Liver (tissue), 9 donors: Measurements from ENCODE around the gene RIC1. TPM values are rescaled to one million over a fixed set of nuclear protein-coding genes. Genes with fewer than 3 reads are reported as not detected.

Experiments
- DNase-seq: peaks from one replicate; pipeline ENCODE4 v3.0.0-alpha.2; 2017; ENCODE audit warnings: low spot score
- H3K27ac ChIP-seq, 2 donors: one replicate each; pipeline ENCODE4 v1.7.0; 2013; ENCODE audit warnings: inconsistent platforms in 2 of 2, low read length in 2 of 2, control low read depth in 1 of 2, low read depth in 1 of 2, mild to moderate bottlenecking in 1 of 2
- H3K27me3 ChIP-seq, 4 donors: one replicate each; pipeline versions ENCODE4 v1.6.1 to v1.7.0; 2013; ENCODE audit warnings: low read length in 3 of 4, inconsistent platforms in 1 of 4, mild to moderate bottlenecking in 1 of 4, moderate library complexity in 1 of 4; ENCODE audit not compliant: control insufficient read depth in 4 of 4, insufficient read depth in 4 of 4
- H3K36me3 ChIP-seq, 4 donors: one replicate each; pipeline versions ENCODE4 v1.6.1 to v1.7.0; 2013; ENCODE audit warnings: low read length in 3 of 4, mild to moderate bottlenecking in 3 of 4, low read depth in 1 of 4, moderate library complexity in 1 of 4; ENCODE audit not compliant: control insufficient read depth in 4 of 4, insufficient read depth in 3 of 4
- H3K4me1 ChIP-seq, 4 donors: one replicate each; pipeline versions ENCODE4 v1.6.1 to v1.7.0; 2013; ENCODE audit warnings: low read length in 3 of 4, mild to moderate bottlenecking in 3 of 4, moderate library complexity in 1 of 4; ENCODE audit not compliant: control insufficient read depth in 4 of 4, insufficient read depth in 4 of 4
- H3K4me3 ChIP-seq, 3 donors: one replicate each; pipeline versions ENCODE4 v1.6.1 to v1.7.0; 2013; ENCODE audit warnings: low read length in 3 of 3, control low read depth in 1 of 3, low read depth in 1 of 3, mild to moderate bottlenecking in 1 of 3
- H3K9ac ChIP-seq, 2 donors: one replicate each; pipeline ENCODE4 v1.7.0; 2013; ENCODE audit warnings: low read length in 2 of 2, mild to moderate bottlenecking in 2 of 2, moderate library complexity in 2 of 2, control low read depth in 1 of 2, low read depth in 1 of 2
- H3K9me3 ChIP-seq, 4 donors: one replicate each; pipeline versions ENCODE4 v1.6.1 to v1.7.0; 2013; ENCODE audit warnings: low read length in 3 of 4; ENCODE audit not compliant: control insufficient read depth in 4 of 4
- EGR1 ChIP-seq, 2 donors: IDR thresholded peaks; 2 replicates each; pipeline ENCODE4 v1.6.1; 2016 to 2018; ENCODE audit warnings: antibody characterized with exemption in 2 of 2, low read depth in 2 of 2
- HNF4A ChIP-seq, 2 donors: conservative IDR thresholded peaks; 2 replicates each; pipeline ENCODE4 v1.6.1; 2016; ENCODE audit warnings: antibody characterized with exemption in 2 of 2, mild to moderate bottlenecking in 2 of 2
- HNF4G ChIP-seq: IDR thresholded peaks from 2 replicates; pipeline ENCODE4 v1.6.1; 2016; ENCODE audit warnings: antibody characterized with exemption
- JUND ChIP-seq, 2 donors: IDR thresholded peaks; 2 replicates each; pipeline ENCODE4 v1.6.1; 2016; ENCODE audit warnings: antibody characterized with exemption in 2 of 2
- NR2F2 ChIP-seq: IDR thresholded peaks from 2 replicates; pipeline ENCODE4 v1.6.1; 2016; ENCODE audit warnings: antibody characterized with exemption
- RAD21 ChIP-seq, 2 donors: IDR thresholded peaks; 2 replicates each; pipeline ENCODE4 v1.6.1; 2016; ENCODE audit warnings: antibody characterized with exemption in 2 of 2, mild to moderate bottlenecking in 2 of 2
- RXRA ChIP-seq, 2 donors: IDR thresholded peaks; 2 replicates each; pipeline ENCODE4 v1.6.1; 2017 to 2018; ENCODE audit warnings: antibody characterized with exemption in 2 of 2, mild to moderate bottlenecking in 1 of 2
- SP1 ChIP-seq: IDR thresholded peaks from 2 replicates; pipeline ENCODE4 v1.6.1; 2018; ENCODE audit warnings: antibody characterized with exemption, mild to moderate bottlenecking
- TAF1 ChIP-seq: conservative IDR thresholded peaks from 2 replicates; pipeline ENCODE4 v1.6.1; 2016; ENCODE audit warnings: antibody characterized with exemption, mild to moderate bottlenecking
- YY1 ChIP-seq: IDR thresholded peaks from 2 replicates; pipeline ENCODE4 v1.6.1; 2016; ENCODE audit warnings: antibody characterized with exemption, mild to moderate bottlenecking
- WGBS: extraction: QIAGEN DNeasy Blood & Tissue Kit; methylation state at CpG from one replicate; pipeline ENCODE4 v1.1.7; 2013; 5-methylcytosine and 5-hydroxymethylcytosine counted together
- polyA plus RNA-seq, 2 donors: library from polyadenylated mRNA; stranded (reverse) in 1 of 2; unstranded in 1 of 2; fragments of 200-250 nt in 1 of 2; fragments of >200 nt in 1 of 2; fragmentation: Nextera tagmentation in 1 of 2; extraction: Ambion mirVana in 1 of 2; gene quantifications; one replicate each; pipeline versions ENCODE4 v1.2.1 to v1.2.3, GENCODE V29; 2013 to 2015
- total RNA-seq, 2 donors: library from RNA; depleted of rRNA; stranded (reverse); fragments of >200 nt; gene quantifications; one replicate each; pipeline ENCODE4 v1.2.3, GENCODE V29; 2014
- TF ChIP-seq, protein P1 (sequence below): IDR thresholded peaks from 2 replicates; pipeline ENCODE4 v1.6.1; 2016; ENCODE audit warnings: antibody characterized with exemption
- TF ChIP-seq, protein P2 (sequence below): IDR thresholded peaks from 2 replicates; pipeline ENCODE4 v1.6.1; 2016; ENCODE audit warnings: antibody characterized with exemption
- TF ChIP-seq, protein P3 (sequence below): IDR thresholded peaks from 2 replicates; pipeline ENCODE4 v1.6.1; 2016; ENCODE audit warnings: antibody characterized with exemption
- donor health status: healthy.
- donor health status: healthy.
- donor health status: healthy.
- donor health status: healthy.
- donor health status: healthy.

RIC1 gene
- total and polyA plus RNA-seq, 4 donors, result 4.1 to 25.8 (median 9.8) TPM

DNA sequence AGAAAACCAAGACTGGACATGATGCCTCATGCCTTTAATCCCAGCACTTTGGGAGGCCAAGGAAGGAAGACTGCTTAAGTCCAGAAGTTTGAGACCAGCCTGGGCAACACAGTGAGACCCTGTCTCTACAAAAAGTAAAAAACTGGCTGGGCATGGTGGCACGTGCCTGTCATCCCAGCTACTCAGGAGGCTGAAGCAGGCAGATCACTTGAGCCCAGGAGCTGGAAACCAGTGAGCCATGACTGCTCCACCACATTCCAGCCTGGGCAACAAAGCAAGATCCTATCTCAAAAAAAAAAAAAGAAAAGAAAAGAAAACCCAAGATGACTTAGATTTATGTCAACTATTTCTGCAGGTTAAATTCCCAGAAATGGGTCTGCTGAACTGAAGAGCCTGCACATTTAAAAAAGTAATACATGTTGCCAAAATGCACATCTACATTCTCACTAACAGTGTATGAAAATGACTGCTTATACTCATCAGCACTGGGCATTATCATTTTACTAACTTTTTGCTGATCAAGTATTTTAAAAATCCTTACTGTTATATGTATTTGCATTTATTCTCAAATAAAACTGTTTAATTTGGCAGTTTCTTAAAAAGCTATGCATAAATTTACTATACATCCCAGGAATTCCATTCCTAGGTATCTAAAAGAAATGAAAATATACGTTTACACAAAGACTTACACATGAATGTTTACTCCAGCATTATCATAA, 189.7 kb downstream of the RIC1 start:
- no peak overlapping the region for H3K27ac ChIP-seq
- TF ChIP-seq HNF4G (no peak), RXRA (IDR thresholded peaks at IDR 0.05) (no peak), YY1 (no peak), HNF4A (conservative IDR thresholded peaks at IDR 0.05) (no peak), NR2F2 (no peak), JUND (IDR thresholded peaks at IDR 0.05) (no peak)
- TF ChIP-seq, protein P1, sequence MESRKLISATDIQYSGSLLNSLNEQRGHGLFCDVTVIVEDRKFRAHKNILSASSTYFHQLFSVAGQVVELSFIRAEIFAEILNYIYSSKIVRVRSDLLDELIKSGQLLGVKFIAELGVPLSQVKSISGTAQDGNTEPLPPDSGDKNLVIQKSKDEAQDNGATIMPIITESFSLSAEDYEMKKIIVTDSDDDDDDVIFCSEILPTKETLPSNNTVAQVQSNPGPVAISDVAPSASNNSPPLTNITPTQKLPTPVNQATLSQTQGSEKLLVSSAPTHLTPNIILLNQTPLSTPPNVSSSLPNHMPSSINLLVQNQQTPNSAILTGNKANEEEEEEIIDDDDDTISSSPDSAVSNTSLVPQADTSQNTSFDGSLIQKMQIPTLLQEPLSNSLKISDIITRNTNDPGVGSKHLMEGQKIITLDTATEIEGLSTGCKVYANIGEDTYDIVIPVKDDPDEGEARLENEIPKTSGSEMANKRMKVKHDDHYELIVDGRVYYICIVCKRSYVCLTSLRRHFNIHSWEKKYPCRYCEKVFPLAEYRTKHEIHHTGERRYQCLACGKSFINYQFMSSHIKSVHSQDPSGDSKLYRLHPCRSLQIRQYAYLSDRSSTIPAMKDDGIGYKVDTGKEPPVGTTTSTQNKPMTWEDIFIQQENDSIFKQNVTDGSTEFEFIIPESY, result no peak
- TF ChIP-seq, protein P2, sequence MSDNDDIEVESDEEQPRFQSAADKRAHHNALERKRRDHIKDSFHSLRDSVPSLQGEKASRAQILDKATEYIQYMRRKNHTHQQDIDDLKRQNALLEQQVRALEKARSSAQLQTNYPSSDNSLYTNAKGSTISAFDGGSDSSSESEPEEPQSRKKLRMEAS, result no peak

DNA sequence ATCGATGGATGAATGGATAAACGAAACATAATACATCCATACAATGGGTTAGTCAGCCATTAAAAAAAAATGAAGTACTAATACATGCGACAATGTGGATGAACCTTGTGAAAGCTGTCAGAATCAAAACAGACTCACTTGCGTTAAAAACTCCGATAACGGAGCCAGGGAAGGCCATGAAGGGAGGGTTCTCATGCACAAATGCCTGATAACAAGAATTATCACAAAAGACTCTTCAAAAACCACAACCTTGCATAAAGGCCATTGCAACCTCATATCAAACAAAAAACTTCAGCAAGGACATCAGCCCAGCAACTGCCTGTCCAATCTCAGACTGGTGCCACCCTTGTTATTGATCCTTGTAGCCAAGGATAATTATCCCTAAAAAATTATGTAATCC, 190.3 kb downstream of the RIC1 start:
- Histone ChIP-seq H3K4me1 (no peaks in the 10 kb centered on the region), H3K9ac (no peak overlapping the region), H3K4me3 (no peak overlapping the region), H3K27me3 (no peaks in the 10 kb centered on the region), H3K36me3 (peaks cover 0 to 17% (median 8%) of the 10 kb centered on the region in 4 donors), H3K27ac (no peak overlapping the region), H3K9me3 (no peaks in the 10 kb centered on the region)
- no peak for DNase-seq
- TF ChIP-seq TAF1, result no peak
- TF ChIP-seq SP1, result no peak
- 96% methylated on average over 6 of the region's 6 CpGs for whole genome bisulfite sequencing

More for the DNA sequence above, 189.7 kb downstream of the RIC1 start:
- whole genome bisulfite sequencing, result 95% methylated on average over 2 of the region's 2 CpGs
- Histone ChIP-seq H3K27me3 (no peaks in the 10 kb centered on the region), H3K9me3 (no peaks in the 10 kb centered on the region), H3K4me1 (no peaks in the 10 kb centered on the region), H3K36me3 (peaks cover 0 to 11% (median 8%) of the 10 kb centered on the region in 4 donors), H3K9ac (no peak overlapping the region), H3K4me3 (no peak overlapping the region)
- DNase-seq, result no peak

DNA sequence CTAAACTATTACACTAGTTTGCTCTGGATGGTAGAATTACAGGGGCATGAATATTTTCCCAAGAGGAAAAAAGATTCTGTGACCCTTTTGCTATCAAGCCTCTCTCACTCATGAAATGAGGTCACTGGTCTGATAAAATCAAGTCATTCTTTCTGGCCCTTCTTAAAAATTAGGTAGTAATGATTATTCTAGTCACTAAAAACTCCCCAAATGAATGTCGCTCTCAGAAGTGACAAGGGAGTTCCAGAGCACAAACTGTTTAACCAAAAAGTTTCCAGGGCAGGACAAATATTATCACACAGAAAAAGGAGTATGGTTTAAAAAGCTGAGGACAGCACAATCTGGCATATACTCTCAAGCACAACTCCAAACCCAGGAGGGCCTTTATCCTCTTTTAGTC, 191.5 kb downstream of the RIC1 start:
- Histone ChIP-seq H3K9ac (no peak overlapping the region), H3K27ac (no peak overlapping the region), H3K4me3 (no peak overlapping the region), H3K4me1 (no peaks in the 10 kb centered on the region), H3K36me3 (peaks cover 0 to 22% (median 9%) of the 10 kb centered on the region in 4 donors), H3K9me3 (no peaks in the 10 kb centered on the region), H3K27me3 (no peaks in the 10 kb centered on the region)
- WGBS, result 97% methylated on average over 1 of the region's 1 CpG
- DNase-seq, result no peak
- TF ChIP-seq TAF1, result no peak
- TF ChIP-seq, protein P3, sequence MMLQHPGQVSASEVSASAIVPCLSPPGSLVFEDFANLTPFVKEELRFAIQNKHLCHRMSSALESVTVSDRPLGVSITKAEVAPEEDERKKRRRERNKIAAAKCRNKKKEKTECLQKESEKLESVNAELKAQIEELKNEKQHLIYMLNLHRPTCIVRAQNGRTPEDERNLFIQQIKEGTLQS, result no peak
- TF ChIP-seq JUND (IDR thresholded peaks at IDR 0.05), result no peak
- TF ChIP-seq RXRA (IDR thresholded peaks at IDR 0.05), result no peak
- TF ChIP-seq HNF4A (conservative IDR thresholded peaks at IDR 0.05), result no peak
- TF ChIP-seq EGR1 (IDR thresholded peaks at IDR 0.05; ENCODE audit: low read depth in 2 of 2), result no peak
- no peak for TF ChIP-seq YY1
- TF ChIP-seq, protein P2, result no peak
- no peak for TF ChIP-seq RAD21 (IDR thresholded peaks at IDR 0.05)
- no peak for TF ChIP-seq SP1
- no peak for TF ChIP-seq HNF4G
